CD4-positive, alpha-beta T cell (primary cell): ENCODE results near the gene PDZD8. TPM values are rescaled to one million over a fixed set of nuclear protein-coding genes. Genes with fewer than 3 reads are reported as not detected.

Experiments used
- ATAC-seq: fragments of 200-7000 bp; cut with Tn5 transposase; one replicate; pipeline ENCODE4 v1.10.0; 2022; ENCODE audit warnings: mild to moderate bottlenecking; ENCODE audit not compliant: poor library complexity
- CTCF ChIA-PET: fragments of 350-600 bp; sonication (Branson Sonifier 250); formaldehyde crosslinking; loops from one replicate; lab custom pipeline; 2021; ENCODE audit warnings: antibody characterized with exemption, inconsistent platforms; lab: Charles Lee
- POLR2A ChIA-PET: fragments of 350-600 bp; sonication (Branson Sonifier 250); formaldehyde crosslinking; loops from one replicate; lab custom pipeline; 2021; ENCODE audit warnings: antibody characterized with exemption, inconsistent platforms; lab: Charles Lee
- DNase-seq, 14 experiments: peaks; one replicate each; pipeline ENCODE4 v3.0.0-alpha.2; 2013 to 2020; ENCODE audit warnings: mixed read lengths in 2 of 14
- H3K27ac ChIP-seq, 2 donors: one replicate each; pipeline versions ENCODE4 v1.5.1 to v1.7.0; 2013; ENCODE audit warnings: low read length in 2 of 2, low read depth in 1 of 2, mild to moderate bottlenecking in 1 of 2
- H3K27me3 ChIP-seq, 2 experiments: 1 replicate in 1 of 2; 2 replicates in 1 of 2; pipeline versions ENCODE4 v1.6.1 to v1.7.0; 2013; ENCODE audit warnings: low read length in 2 of 2, control low read depth in 1 of 2, mild to moderate bottlenecking in 1 of 2, moderate library complexity in 1 of 2; ENCODE audit not compliant: insufficient read depth in 2 of 2, control insufficient read depth in 1 of 2
- H3K36me3 ChIP-seq: one replicate; pipeline ENCODE4 v1.6.1; 2013; ENCODE audit warnings: low read length, control low read depth; ENCODE audit not compliant: insufficient read depth
- H3K4me1 ChIP-seq: one replicate; pipeline ENCODE4 v1.6.1; 2013; ENCODE audit warnings: low read length, control low read depth; ENCODE audit not compliant: insufficient read depth
- H3K4me3 ChIP-seq: one replicate; pipeline ENCODE4 v1.5.1; 2013; ENCODE audit warnings: mild to moderate bottlenecking, low read length, moderate library complexity
- H3K9me3 ChIP-seq, 2 experiments: 1 replicate in 1 of 2; 2 replicates in 1 of 2; pipeline versions ENCODE4 v1.6.1 to v1.7.0; 2013; ENCODE audit warnings: low read length in 2 of 2, mild to moderate bottlenecking in 2 of 2, control low read depth in 1 of 2, moderate library complexity in 1 of 2; ENCODE audit not compliant: control insufficient read depth in 1 of 2, insufficient read depth in 1 of 2
- H3K27ac Mint-ChIP-seq: one replicate; pipeline ENCODE4 v1.8.0; 2020; ENCODE audit warnings: mixed read lengths
- H3K27me3 Mint-ChIP-seq: one replicate; pipeline ENCODE4 v1.8.0; 2021; ENCODE audit warnings: mixed read lengths
- H3K36me3 Mint-ChIP-seq: one replicate; pipeline ENCODE4 v1.8.0; 2021; ENCODE audit warnings: low read depth, mixed read lengths
- H3K4me1 Mint-ChIP-seq: one replicate; pipeline ENCODE4 v1.8.0; 2021; ENCODE audit warnings: low read depth, mixed read lengths
- H3K4me3 Mint-ChIP-seq: one replicate; pipeline ENCODE4 v1.8.0; 2020; ENCODE audit warnings: mild to moderate bottlenecking, mixed read lengths
- H3K9me3 Mint-ChIP-seq: one replicate; pipeline ENCODE4 v1.8.0; 2020; ENCODE audit warnings: mixed read lengths
- CTCF ChIP-seq: fragments of 200-600 bp; IDR thresholded peaks from one replicate; pipeline ENCODE4 v1.8.0; 2022; ENCODE audit warnings: antibody characterized with exemption, mild to moderate bottlenecking
- intact Hi-C, 2 experiments: fragments of 100-400 bp; cut with DNase I in 1 of 2; cut with micrococcal nuclease in 1 of 2; formaldehyde crosslinking; loops; one replicate each; pipeline versions ENCODE4 v1.15.1 to v1.9.0; 2023 to 2025; cut with DNase I, micrococcal nuclease
- total RNA-seq, 174 experiments: library from RNA in 2 of 174; stranded (reverse) in 2 of 174; gene quantifications; one replicate each; pipeline ENCODE4 v1.2.3 and lab custom pipeline; 2021 to 2026

PDZD8 gene
- total RNA-seq, 2 experiments from 2014 or later, result 25.2 to 31.1 TPM

- intact Hi-C loops, result no loop called here
- H3K9me3 Mint-ChIP-seq, result no peaks in the 10 kb centered on the region
- H3K4me3 Mint-ChIP-seq, result no peak overlapping the region
- Histone ChIP-seq H3K27me3 (no peaks in the 10 kb centered on the region), H3K4me3 (no peak overlapping the region), H3K4me1 (no peaks in the 10 kb centered on the region), H3K27ac (no peak overlapping the region), H3K36me3 (no peaks in the 10 kb centered on the region), H3K9me3 (no peaks in the 10 kb centered on the region)
- no peak overlapping the region for H3K27ac Mint-ChIP-seq
- no peaks in the 10 kb centered on the region for H3K4me1 Mint-ChIP-seq
- DNase-seq (no peak), ATAC-seq (no peak)
- H3K27me3 Mint-ChIP-seq, result no peaks in the 10 kb centered on the region
- POLR2A ChIA-PET, result interaction anchor here (0.5 kb wide), 1 partner anchor 8 kb away, joined by 3 read pairs; no protein-coding TSS in a partner anchor
- TF ChIP-seq CTCF, result no peak
- CTCF ChIA-PET, result no interaction called here
- no peaks in the 10 kb centered on the region for H3K36me3 Mint-ChIP-seq
Observed at GRCh38 chr10:117273980-117274379, 101.3 kb downstream of the PDZD8 start.

GRCh38 chr10:117272195-117273076 lies 102.8 kb downstream of the PDZD8 start:
- H3K4me1 Mint-ChIP-seq, result no peaks in the 10 kb centered on the region
- POLR2A ChIA-PET, result no interaction called here
- Histone ChIP-seq H3K27ac (no peak overlapping the region), H3K4me3 (no peak overlapping the region), H3K27me3 (no peaks in the 10 kb centered on the region), H3K9me3 (no peaks in the 10 kb centered on the region), H3K4me1 (no peaks in the 10 kb centered on the region), H3K36me3 (no peaks in the 10 kb centered on the region)
- H3K27me3 Mint-ChIP-seq, result no peaks in the 10 kb centered on the region
- CTCF ChIA-PET, result no interaction called here
- no peak for TF ChIP-seq CTCF
- H3K36me3 Mint-ChIP-seq, result no peaks in the 10 kb centered on the region
- ATAC-seq, result no peak
- no peak overlapping the region for H3K27ac Mint-ChIP-seq
- intact Hi-C loops, result no loop called here
- no peaks in the 10 kb centered on the region for H3K9me3 Mint-ChIP-seq
- H3K4me3 Mint-ChIP-seq, result no peak overlapping the region
- no peak for DNase-seq

GRCh38 chr10:117271427-117271826 lies 103.8 kb downstream of the PDZD8 start:
- intact Hi-C loops, result no loop called here

More at GRCh38 chr10:117271427-117271826, 103.8 kb downstream of the PDZD8 start:
- DNase-seq (no peak), ATAC-seq (no peak)
- Histone ChIP-seq H3K36me3 (no peaks in the 10 kb centered on the region), H3K27ac (no peak overlapping the region), H3K9me3 (no peaks in the 10 kb centered on the region), H3K4me3 (no peak overlapping the region), H3K4me1 (no peaks in the 10 kb centered on the region), H3K27me3 (no peaks in the 10 kb centered on the region)
- Mint-ChIP-seq H3K4me3 (no peak overlapping the region), H3K36me3 (no peaks in the 10 kb centered on the region), H3K9me3 (no peaks in the 10 kb centered on the region), H3K27me3 (no peaks in the 10 kb centered on the region), H3K27ac (no peak overlapping the region), H3K4me1 (no peaks in the 10 kb centered on the region)
- ChIA-PET POLR2A (no interaction called here), CTCF (no interaction called here)
- TF ChIP-seq CTCF, result no peak
